Measurements from ENCODE around the gene GADL1. TPM values are rescaled to one million over a fixed set of nuclear protein-coding genes. Genes with fewer than 3 reads are reported as not detected.

The GADL1 gene
- total RNA-seq, 1 donor from 2014 or later = not detected

- intact Hi-C loops (cut with micrococcal nuclease) = loop anchor here (10.0 kb wide), 2 partner anchors 174 to 344 kb away; no protein-coding TSS in a partner anchor
Observed at GRCh38 chr3:30698549-30698948, 195.9 kb downstream of the GADL1 start.

- intact Hi-C loops (cut with micrococcal nuclease) = loop anchor here (10.0 kb wide), 2 partner anchors 172 to 342 kb away; no protein-coding TSS in a partner anchor
Observed at GRCh38 chr3:30696896-30697295, 197.6 kb downstream of the GADL1 start.

- intact Hi-C loops (cut with micrococcal nuclease) = loop anchor here (10.0 kb wide), 2 partner anchors 172 to 342 kb away; no protein-coding TSS in a partner anchor
Observed at GRCh38 chr3:30696403-30696819, 198.1 kb downstream of the GADL1 start.

DNA sequence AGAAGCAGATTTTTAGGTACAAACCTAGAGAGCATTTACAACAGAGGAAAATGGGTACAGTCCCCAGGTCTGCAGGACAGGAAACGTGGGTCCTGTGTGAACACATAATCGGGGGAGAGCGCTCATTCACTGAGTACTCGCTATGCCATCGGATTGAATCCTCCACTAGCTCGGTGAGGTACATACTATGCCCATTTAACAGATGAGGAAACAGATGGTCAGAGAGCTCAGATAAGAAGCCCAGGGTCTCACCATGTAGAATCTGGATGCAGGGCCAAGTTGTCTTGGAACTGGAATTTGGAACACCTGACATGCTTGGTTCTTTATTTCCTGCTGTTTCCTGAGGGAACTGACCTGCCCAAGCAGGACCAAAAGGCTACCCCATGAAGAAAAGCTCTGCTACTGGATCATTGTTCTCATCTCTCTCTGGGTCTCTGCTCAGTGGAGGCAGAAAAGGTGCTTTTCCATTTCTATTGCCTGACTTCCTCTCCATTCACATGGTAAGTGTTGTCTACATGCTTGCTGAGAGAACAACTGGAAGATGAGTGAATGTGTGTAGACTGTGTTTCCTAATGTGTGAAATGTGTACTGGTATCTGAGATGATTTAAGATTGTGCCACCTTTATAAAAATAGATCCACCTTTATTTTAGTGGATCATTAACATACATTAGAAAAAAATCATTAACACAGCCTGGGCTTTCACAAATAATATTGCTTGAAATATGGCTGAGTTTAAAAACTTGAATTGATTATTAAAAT is 199.0 kb downstream of the GADL1 start:
- intact Hi-C loops (cut with micrococcal nuclease) = loop anchor here (10.0 kb wide), 2 partner anchors 171 to 341 kb away; no protein-coding TSS in a partner anchor

DNA sequence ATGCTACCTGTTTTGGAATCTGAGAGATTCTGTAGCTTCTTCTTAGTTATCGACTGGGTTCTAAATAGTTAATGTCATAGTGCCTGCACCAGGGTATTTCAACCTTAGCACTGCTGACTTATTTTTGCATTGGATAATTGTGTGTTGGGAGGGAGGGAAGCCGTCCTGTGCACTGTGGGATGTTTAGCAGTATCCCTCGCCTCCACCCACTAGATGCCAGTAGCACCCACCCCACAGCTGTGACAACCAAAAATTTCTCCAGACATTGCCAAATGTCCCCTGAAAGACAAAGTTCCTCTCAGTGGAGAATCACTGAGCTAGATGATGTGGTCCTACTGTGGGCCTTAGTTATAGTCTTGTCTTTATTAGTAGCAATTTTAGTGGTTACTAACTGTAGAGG is 199.8 kb downstream of the GADL1 start:
- intact Hi-C loops (cut with micrococcal nuclease) = loop anchor here (5.0 to 10.0 kb wide), 3 partner anchors 170 to 497 kb away; no protein-coding TSS in a partner anchor

DNA sequence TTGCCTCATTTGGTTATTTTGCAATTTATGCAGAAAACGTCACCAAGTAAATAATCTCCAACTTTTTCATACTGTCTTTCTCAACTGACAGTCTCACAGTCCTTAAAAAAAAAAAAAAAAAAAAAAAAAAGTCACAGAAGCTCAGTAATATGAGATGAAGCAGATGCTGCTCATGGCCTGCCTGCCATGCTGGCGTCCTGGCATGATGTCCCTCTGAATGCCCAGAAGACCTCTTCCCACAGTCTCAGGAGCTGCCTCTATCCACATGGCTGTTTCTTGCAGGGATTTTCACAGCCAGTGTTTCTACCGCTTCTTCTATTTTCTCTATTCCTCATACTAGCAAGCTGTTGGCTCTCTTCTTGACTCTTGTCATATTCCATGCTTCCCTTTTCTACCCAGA is 200.3 kb downstream of the GADL1 start:
- intact Hi-C loops (cut with micrococcal nuclease) = loop anchor here (5.0 to 10.0 kb wide), 3 partner anchors 169 to 497 kb away; no protein-coding TSS in a partner anchor

- intact Hi-C loops (cut with micrococcal nuclease) = loop anchor here (1.0 to 10.0 kb wide), 7 partner anchors 169 to 680 kb away; no protein-coding TSS in a partner anchor
Observed at GRCh38 chr3:30693470-30694120, 200.9 kb downstream of the GADL1 start.

GRCh38 chr3:30692498-30693130 is 201.8 kb downstream of the GADL1 start:
- intact Hi-C loops (cut with micrococcal nuclease) = loop anchor here (1.0 to 10.0 kb wide), 7 partner anchors 168 to 679 kb away; no protein-coding TSS in a partner anchor

DNA sequence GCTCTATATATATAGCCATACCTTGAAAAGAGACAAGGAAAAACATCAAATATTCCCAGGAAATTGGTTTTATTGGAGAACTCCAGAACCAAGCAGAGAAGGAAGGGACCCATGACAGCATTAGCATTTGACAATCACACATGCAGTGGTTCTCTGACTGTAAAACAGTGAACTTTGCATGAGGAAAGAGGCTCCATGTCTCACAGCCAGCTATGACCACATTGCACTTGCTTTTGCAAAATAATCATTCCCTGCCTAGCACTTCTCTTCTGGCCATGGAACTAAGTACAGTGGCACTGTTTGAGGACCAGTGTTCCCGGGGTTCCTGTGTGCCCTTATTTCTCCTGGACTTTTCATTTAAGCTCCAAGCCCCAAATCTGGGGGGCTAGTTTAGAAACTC is 202.5 kb downstream of the GADL1 start:
- intact Hi-C loops (cut with micrococcal nuclease) = loop anchor here (2.0 to 10.0 kb wide), 4 partner anchors 167 to 649 kb away; no protein-coding TSS in a partner anchor

DNA sequence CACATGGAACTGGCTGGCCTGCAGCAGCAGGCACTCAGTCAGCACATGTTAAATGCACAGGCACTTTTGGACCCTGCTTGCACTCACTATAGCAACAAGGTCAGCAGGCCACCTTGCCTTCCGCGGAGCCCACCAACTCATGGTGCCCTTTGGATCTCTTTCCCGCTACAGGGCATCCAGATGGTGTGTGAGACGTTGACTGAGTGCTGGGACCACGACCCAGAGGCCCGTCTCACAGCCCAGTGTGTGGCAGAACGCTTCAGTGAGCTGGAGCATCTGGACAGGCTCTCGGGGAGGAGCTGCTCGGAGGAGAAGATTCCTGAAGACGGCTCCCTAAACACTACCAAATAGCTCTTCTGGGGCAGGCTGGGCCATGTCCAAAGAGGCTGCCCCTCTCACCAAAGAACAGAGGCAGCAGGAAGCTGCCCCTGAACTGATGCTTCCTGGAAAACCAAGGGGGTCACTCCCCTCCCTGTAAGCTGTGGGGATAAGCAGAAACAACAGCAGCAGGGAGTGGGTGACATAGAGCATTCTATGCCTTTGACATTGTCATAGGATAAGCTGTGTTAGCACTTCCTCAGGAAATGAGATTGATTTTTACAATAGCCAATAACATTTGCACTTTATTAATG is 203.1 kb downstream of the GADL1 start:
- intact Hi-C loops (cut with micrococcal nuclease) = loop anchor here (5.0 to 10.0 kb wide), 3 partner anchors 167 to 494 kb away; no protein-coding TSS in a partner anchor

DNA sequence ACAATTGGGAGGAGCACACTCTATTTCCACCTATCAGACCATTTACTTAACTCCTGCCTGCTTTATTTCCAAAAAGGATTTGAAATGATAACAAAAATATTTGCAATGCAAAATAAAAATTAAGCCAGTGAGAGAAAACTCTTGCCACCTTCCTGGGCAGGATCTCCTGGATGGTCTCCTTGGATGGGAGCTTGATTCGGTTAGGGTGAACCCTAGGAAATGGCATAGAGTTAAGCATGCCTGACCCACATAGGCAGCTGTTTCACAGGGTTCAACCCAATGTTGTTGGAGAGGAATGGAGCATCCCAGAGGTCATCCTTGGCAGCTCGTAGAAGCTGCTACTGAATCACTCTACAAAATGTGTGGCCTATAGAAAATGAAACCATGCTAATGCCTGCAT is 204.3 kb downstream of the GADL1 start:
- intact Hi-C loops (cut with micrococcal nuclease) = loop anchor here (5.0 to 10.0 kb wide), 3 partner anchors 165 to 493 kb away; no protein-coding TSS in a partner anchor

DNA sequence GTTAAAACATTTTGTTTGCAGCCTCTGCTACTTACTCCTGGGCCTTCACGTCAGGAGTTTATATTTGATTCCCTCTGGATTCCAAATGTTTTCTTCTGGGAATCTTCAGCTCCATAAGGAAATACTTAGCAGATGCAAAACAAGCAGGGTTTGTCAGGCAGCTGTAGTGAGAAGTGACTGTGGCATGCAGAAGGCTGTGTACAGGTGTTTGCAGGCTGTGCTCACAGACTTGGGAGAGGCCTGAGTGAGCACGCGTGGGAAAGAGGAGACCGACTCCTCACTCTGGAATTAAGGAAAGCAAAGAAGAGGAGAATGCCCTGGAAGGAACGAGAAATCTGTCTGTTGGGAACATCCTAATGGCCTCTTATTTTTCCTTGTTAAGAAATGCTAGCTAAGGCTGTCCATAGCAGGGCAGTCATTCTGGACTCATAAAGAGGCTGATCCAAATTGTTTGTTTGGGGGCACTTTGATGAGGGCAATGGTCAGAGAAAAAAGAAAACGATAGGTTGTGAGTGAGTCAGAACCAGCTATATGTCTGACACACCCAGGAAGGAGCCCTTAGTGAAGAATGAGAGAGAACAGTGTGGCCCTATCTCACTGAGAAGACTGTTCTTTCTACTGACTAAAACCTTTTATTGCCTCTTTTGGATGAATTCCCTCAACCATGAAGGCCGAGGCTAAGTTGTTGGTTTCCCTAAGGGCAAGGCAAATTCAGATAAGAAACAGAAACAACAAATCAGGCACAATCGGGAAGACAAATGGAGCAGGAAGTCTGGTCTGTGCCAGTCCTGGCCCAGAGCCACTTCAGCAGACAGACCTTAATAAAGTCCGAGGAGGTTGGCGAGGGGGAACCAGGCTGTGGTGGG is 205.5 kb downstream of the GADL1 start:
- intact Hi-C loops (cut with micrococcal nuclease) = no loop called here

GRCh38 chr3:30687930-30688570 is 206.4 kb downstream of the GADL1 start:
- intact Hi-C loops (cut with micrococcal nuclease) = no loop called here

DNA sequence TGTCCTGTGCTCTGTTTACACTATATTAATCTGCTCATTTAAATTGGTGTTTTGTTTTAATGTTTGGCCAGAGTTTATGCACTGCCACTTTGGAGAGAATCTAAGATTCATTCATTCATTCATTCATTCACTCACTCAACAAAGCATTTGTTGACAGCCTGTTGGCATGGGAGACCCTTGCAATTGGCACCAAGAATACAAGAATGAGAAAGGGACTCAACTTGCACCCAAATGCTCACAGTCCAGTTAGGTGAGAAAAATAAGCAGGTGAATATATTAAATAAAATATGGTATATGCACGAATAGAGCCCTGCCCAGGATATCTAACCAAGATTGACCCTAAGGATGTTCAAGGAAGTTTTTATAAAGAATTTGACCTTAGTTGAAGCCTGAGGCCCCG is 207.7 kb downstream of the GADL1 start:
- intact Hi-C loops (cut with micrococcal nuclease) = no loop called here

- intact Hi-C loops (cut with micrococcal nuclease) = no loop called here
Observed at GRCh38 chr3:30686176-30686575, 208.3 kb downstream of the GADL1 start.

GRCh38 chr3:30685267-30685667 is 209.2 kb downstream of the GADL1 start:
- intact Hi-C loops (cut with micrococcal nuclease) = no loop called here

GRCh38 chr3:30684356-30684755 is 210.1 kb downstream of the GADL1 start:
- intact Hi-C loops (cut with micrococcal nuclease) = no loop called here

DNA sequence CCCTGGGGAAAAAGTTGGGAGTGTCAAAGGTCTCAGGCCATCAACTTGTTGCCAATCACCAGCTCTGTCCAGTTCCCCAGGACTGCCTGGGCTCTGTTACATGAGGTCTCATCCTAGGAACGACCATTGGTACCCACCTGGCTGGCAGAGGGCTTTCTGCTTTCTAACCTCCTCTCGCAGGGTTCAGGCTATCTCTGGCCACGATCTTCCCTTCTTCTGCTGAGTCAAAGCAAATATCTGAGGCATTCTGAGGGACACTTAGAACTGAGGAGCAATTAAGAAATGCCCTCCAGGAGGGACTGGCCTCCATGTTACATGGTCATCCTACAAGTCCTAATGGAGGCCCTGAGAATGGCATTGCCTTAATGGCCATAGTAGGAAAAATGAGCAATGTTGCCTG is 210.7 kb downstream of the GADL1 start:
- intact Hi-C loops (cut with micrococcal nuclease) = no loop called here

GRCh38 chr3:30682434-30683155 is 211.9 kb downstream of the GADL1 start:
- intact Hi-C loops (cut with micrococcal nuclease) = no loop called here

Data from T-helper 2 cell treated with Interferon-gamma antibody and Interleukin-4, amounts not matched to agents 100 ng/mL and 5 ng/mL, for 36 hours (primary cell).